Panc1 (cell line): Measurements from ENCODE around the gene PLCG1. TPM values are rescaled to one million over a fixed set of nuclear protein-coding genes. Genes with fewer than 3 reads are reported as not detected.

Experiments used
- ATAC-seq: fragments of 200-7000 bp; cut with Tn5 transposase; 2 replicates; pipeline ENCODE4 v1.9.1; 2020; ENCODE audit warnings: mild to moderate bottlenecking, moderate library complexity
- Bru-seq: library from RNA; stranded (reverse); fragments of 400-500 nt; gene quantifications from one replicate; lab custom pipeline; 2021; lab: Mats Ljungman, UMichigan
- BruChase-seq, 2 experiments: library from RNA; stranded (reverse); fragments of 400-500 nt; gene quantifications; one replicate each; lab custom pipeline; 2021; lab: Mats Ljungman, UMichigan
- BruUV-seq: library from RNA; stranded (reverse); fragments of 400-500 nt; replicated peaks from 2 replicates; lab custom pipeline; 2021; lab: Mats Ljungman, UMichigan
- CTCF ChIA-PET: fragments of 300-600 bp; sonication (Branson Sonifier 250); formaldehyde crosslinking; loops from one replicate; lab custom pipeline; 2022; ENCODE audit warnings: antibody characterized with exemption; lab: Charles Lee
- POLR2A ChIA-PET: fragments of 300-600 bp; sonication (Branson Sonifier 250); formaldehyde crosslinking; loops from one replicate; lab custom pipeline; 2022; ENCODE audit warnings: antibody characterized with exemption; lab: Charles Lee
- DNase-seq: peaks from one replicate; pipeline ENCODE4 v3.0.0-alpha.2; 2010; ENCODE audit warnings: low read depth, low spot score
- H3K27ac ChIP-seq: 2 replicates; pipeline ENCODE4 v1.5.1; 2011; ENCODE audit warnings: mild to moderate bottlenecking, low read length, inconsistent platforms
- H3K27me3 ChIP-seq: fragments of 200-500 bp; sonication (Bioruptor generic); 2 replicates; pipeline ENCODE4 v1.6.0; 2014; ENCODE audit warnings: low read length, inconsistent platforms; ENCODE audit not compliant: control insufficient read depth, insufficient read depth
- H3K36me3 ChIP-seq: fragments of 200-500 bp; sonication (Bioruptor generic); 2 replicates; pipeline ENCODE4 v1.5.1; 2014; ENCODE audit warnings: inconsistent platforms, mild to moderate bottlenecking, low read length, moderate library complexity; ENCODE audit not compliant: control insufficient read depth, insufficient read depth
- H3K4me1 ChIP-seq: 2 replicates; pipeline ENCODE4 v1.5.1; 2011; ENCODE audit warnings: inconsistent platforms, mild to moderate bottlenecking, low read length, moderate library complexity; ENCODE audit not compliant: control insufficient read depth, insufficient read depth
- H3K4me3 ChIP-seq, 2 experiments: 2 replicates each; pipeline ENCODE4 v1.5.1; 2011 to 2012; ENCODE audit warnings: low read depth in 2 of 2, low read length in 2 of 2, mild to moderate bottlenecking in 2 of 2, inconsistent platforms in 1 of 2, moderate library complexity in 1 of 2
- H3K9me3 ChIP-seq: fragments of 200-500 bp; sonication (Bioruptor generic); 2 replicates; pipeline ENCODE4 v1.5.1; 2014; ENCODE audit warnings: low read depth, mild to moderate bottlenecking, inconsistent platforms, low read length, moderate library complexity; ENCODE audit not compliant: control insufficient read depth, insufficient read depth
- POLR2AphosphoS5 ChIP-seq: IDR thresholded peaks from 2 replicates; pipeline ENCODE4 v1.6.1; 2012; ENCODE audit warnings: mild to moderate bottlenecking, low read depth, low read length, moderate library complexity
- SIN3A ChIP-seq: IDR thresholded peaks from 2 replicates; pipeline ENCODE4 v1.6.1; 2012; ENCODE audit warnings: low read depth, mild to moderate bottlenecking, low read length, moderate library complexity, borderline replicate concordance; ENCODE audit not compliant: insufficient read depth
- TCF7L2 ChIP-seq: IDR thresholded peaks from 2 replicates; pipeline ENCODE4 v1.6.1; 2011; ENCODE audit warnings: mild to moderate bottlenecking, low read depth, low read length, inconsistent platforms
- in situ Hi-C: cut with HindIII; loops from 2 replicates; pipeline ENCODE4 v1.10.0; 2016; ENCODE audit warnings: low sequenced_read_pairs, low pct_unique_long_range_greater_than_20kb
- intact Hi-C: fragments of 100-400 bp; cut with micrococcal nuclease; formaldehyde crosslinking; loops from one replicate; pipeline ENCODE4 v1.10.0; 2022; ENCODE audit not compliant: unreplicated experiment
- long read RNA-seq: library from polyadenylated mRNA; unstranded; transcript quantifications from one replicate; pipeline ENCODE4 v2.0.0, GENCODE V29; 2021; ENCODE audit not compliant: unreplicated experiment
- polyA plus RNA-seq: library from polyadenylated mRNA; unstranded; fragments of >200 nt; gene quantifications from one replicate; pipeline ENCODE4 v1.2.1, GENCODE V29; 2012; ENCODE audit warnings: missing spikeins; ENCODE audit not compliant: insufficient read length
- total RNA-seq: library from RNA; stranded (reverse); gene quantifications from one replicate; pipeline ENCODE4 v1.2.1, GENCODE V29; 2021; ENCODE audit not compliant: unreplicated experiment
- TF ChIP-seq, protein P1 (sequence below): fragments of 450-650 bp; IDR thresholded peaks from 2 replicates; pipeline ENCODE4 v1.5.1; 2017; ENCODE audit warnings: mild to moderate bottlenecking
- TF ChIP-seq, protein P2 (sequence below), 2 experiments: IDR thresholded peaks; 2 replicates each; pipeline ENCODE4 v1.6.1; 2011 to 2012; ENCODE audit warnings: low read depth in 2 of 2, control low read depth in 1 of 2, low read length in 1 of 2, mild to moderate bottlenecking in 1 of 2, moderate library complexity in 1 of 2; ENCODE audit not compliant: insufficient read depth in 1 of 2

PLCG1 gene
- total RNA-seq, result 159 TPM
- polyA plus RNA-seq, result 189 TPM
- Bru-seq, nascent RNA, result percentile 76 among the genes with signal in this experiment
- percentile 82 among the genes with signal in this experiment for BruChase-seq, experiment 1, labeled RNA remaining after a 2-hour chase
- percentile 90 among the genes with signal in this experiment for BruChase-seq, experiment 2, labeled RNA remaining after a 6-hour chase
- long read RNA-seq, partial matches to known transcripts, result 13 of 24 reads
- long read RNA-seq, other reads (novel, unspliced or antisense), result 11 of 24 reads

DNA sequence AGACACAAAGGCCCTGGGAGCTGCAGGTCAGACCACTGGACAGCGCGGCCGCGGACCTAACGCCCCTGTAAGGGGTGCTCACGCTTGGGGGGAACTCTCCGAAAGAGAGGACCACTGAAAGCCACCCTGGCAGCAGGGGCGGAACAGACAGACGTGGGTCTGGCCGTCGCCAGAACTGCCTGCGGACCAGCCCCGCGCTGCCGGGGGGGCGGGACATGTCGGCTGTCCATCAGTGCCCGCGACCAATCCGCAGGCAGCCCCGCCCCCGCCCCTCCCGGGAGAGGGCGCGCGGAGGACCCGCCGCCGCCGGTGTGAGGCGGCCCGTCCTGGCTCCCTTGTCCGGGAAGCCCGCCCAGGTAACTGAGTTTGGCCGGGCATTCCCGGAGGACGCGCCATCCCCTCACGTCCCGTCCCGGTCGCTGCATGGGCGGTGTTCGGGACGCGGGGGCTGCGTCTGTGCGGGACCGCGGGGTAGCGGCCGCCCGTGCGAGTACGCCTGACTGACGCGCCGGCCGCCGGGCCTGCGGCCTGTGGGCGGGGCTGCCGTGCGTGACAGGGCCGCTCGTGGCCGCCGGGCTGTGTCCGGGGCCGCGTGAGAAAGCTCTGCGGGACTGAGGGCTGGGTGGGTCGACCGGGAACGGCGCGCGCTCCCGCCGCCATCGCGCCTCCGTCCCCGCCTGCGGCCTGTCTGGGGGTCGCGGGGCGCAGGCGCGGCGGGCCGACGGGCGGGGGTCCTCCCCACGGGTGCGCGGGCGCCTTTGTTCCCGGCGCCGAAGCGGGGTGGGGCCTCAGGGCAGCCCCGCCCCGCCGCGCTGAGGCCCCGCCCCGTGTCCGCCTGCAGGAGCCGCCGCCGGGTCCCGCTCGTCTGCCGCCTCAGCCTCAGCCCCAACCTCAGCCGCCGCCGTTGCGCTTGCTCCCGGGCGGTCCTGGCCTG is at the start of gene PLCG1:
Gene PLCG1, plus strand, starts transcription at position 864 of the 934 bp plus-strand sequence. CDS start 99 bp downstream, outside the sequence.
- ATAC-seq (peak; percentile 91), DNase-seq (no peak)
- ChIA-PET POLR2A (interaction anchor here (0.8 kb wide), 1 partner anchor 366 kb away, joined by 7 read pairs; no protein-coding TSS in a partner anchor), CTCF (interaction anchor here (0.7 kb wide), 1 partner anchor 9 kb away, joined by 5 read pairs; no protein-coding TSS in a partner anchor)
- Histone ChIP-seq H3K4me3 (peak within 1 kb of the TSS; percentile 64 to 77), H3K27me3 (no peaks in the 10 kb centered on the region), H3K9me3 (no peaks in the 10 kb centered on the region), H3K4me1 (peaks cover 10% of the 10 kb centered on the region), H3K36me3 (no peaks in the 10 kb centered on the region), H3K27ac (peak within 1 kb of the TSS; percentile 70)
- in situ Hi-C loops, result no loop called here
- TF ChIP-seq POLR2AphosphoS5 (peak; percentile 70), SIN3A (peak; percentile 64; the same call in 1 of the 2 replicates), TCF7L2 (peak; percentile 88)
- TF ChIP-seq, protein P1, sequence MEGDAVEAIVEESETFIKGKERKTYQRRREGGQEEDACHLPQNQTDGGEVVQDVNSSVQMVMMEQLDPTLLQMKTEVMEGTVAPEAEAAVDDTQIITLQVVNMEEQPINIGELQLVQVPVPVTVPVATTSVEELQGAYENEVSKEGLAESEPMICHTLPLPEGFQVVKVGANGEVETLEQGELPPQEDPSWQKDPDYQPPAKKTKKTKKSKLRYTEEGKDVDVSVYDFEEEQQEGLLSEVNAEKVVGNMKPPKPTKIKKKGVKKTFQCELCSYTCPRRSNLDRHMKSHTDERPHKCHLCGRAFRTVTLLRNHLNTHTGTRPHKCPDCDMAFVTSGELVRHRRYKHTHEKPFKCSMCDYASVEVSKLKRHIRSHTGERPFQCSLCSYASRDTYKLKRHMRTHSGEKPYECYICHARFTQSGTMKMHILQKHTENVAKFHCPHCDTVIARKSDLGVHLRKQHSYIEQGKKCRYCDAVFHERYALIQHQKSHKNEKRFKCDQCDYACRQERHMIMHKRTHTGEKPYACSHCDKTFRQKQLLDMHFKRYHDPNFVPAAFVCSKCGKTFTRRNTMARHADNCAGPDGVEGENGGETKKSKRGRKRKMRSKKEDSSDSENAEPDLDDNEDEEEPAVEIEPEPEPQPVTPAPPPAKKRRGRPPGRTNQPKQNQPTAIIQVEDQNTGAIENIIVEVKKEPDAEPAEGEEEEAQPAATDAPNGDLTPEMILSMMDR, result no peak
- TF ChIP-seq, protein P2, sequence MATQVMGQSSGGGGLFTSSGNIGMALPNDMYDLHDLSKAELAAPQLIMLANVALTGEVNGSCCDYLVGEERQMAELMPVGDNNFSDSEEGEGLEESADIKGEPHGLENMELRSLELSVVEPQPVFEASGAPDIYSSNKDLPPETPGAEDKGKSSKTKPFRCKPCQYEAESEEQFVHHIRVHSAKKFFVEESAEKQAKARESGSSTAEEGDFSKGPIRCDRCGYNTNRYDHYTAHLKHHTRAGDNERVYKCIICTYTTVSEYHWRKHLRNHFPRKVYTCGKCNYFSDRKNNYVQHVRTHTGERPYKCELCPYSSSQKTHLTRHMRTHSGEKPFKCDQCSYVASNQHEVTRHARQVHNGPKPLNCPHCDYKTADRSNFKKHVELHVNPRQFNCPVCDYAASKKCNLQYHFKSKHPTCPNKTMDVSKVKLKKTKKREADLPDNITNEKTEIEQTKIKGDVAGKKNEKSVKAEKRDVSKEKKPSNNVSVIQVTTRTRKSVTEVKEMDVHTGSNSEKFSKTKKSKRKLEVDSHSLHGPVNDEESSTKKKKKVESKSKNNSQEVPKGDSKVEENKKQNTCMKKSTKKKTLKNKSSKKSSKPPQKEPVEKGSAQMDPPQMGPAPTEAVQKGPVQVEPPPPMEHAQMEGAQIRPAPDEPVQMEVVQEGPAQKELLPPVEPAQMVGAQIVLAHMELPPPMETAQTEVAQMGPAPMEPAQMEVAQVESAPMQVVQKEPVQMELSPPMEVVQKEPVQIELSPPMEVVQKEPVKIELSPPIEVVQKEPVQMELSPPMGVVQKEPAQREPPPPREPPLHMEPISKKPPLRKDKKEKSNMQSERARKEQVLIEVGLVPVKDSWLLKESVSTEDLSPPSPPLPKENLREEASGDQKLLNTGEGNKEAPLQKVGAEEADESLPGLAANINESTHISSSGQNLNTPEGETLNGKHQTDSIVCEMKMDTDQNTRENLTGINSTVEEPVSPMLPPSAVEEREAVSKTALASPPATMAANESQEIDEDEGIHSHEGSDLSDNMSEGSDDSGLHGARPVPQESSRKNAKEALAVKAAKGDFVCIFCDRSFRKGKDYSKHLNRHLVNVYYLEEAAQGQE (IDR thresholded peaks at IDR 0.05; ENCODE audit: insufficient read depth in 1 of 2, low read depth in 2 of 2, low read length in 1 of 2), result 0 out of 4 replicates have a peak, but pooled peaks of 1 of the 2 experiments have one; percentile 7
- intact Hi-C loops, result no loop called here
- no TSS peak for BruUV-seq

DNA sequence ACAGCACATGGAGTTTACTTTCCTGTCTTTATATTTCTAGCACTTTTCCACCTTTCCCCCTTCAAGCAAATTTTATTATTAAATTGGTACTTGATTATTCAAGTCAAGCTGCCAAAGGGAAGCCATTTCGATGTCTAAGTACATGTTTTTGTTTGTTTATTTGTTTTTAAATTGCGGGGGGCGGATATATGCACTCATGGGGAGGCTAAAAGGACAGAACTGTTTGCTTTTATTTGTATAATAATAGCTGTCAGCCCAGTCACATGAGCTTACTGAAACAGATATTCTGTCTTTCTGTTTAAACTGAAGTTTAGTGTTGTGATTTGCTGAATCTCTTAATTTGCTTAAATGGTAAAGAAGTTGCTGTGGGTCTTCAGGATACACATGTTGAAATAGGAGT is 49.6 kb upstream of the PLCG1 start:
- Histone ChIP-seq H3K4me1 (no peaks in the 10 kb centered on the region), H3K9me3 (no peaks in the 10 kb centered on the region), H3K27ac (no peak overlapping the region), H3K36me3 (peaks cover 43% of the 10 kb centered on the region), H3K4me3 (no peak overlapping the region), H3K27me3 (no peaks in the 10 kb centered on the region)
- TF ChIP-seq SIN3A (no peak), POLR2AphosphoS5 (no peak), TCF7L2 (no peak)
- TF ChIP-seq, protein P2 (IDR thresholded peaks at IDR 0.05; ENCODE audit: insufficient read depth in 1 of 2, low read depth in 2 of 2, low read length in 1 of 2), result no peak
- TF ChIP-seq, protein P1, result no peak
- no TSS peak for BruUV-seq
- CTCF ChIA-PET, result no interaction called here
- POLR2A ChIA-PET, result interaction anchor here (0.6 kb wide), 1 partner anchor 87 kb away, joined by 8 read pairs; no protein-coding TSS in a partner anchor
- in situ Hi-C loops (no loop called here), intact Hi-C loops (no loop called here)
- no peak for DNase-seq
- no peak for ATAC-seq
